Heart right ventricle (tissue), 16 donors: ENCODE results near the gene APOO. TPM values are rescaled to one million over a fixed set of nuclear protein-coding genes. Genes with fewer than 3 reads are reported as not detected.

Experiments
- ATAC-seq, 8 donors: fragments of 200-7000 bp; cut with Tn5 transposase; one replicate each; pipeline ENCODE4 v1.9.1; 2020; ENCODE audit warnings: mild to moderate bottlenecking in 8 of 8, moderate library complexity in 8 of 8, moderate number of reproducible peaks in 1 of 8
- DNase-seq, 2 donors: peaks; one replicate each; pipeline ENCODE4 v3.0.0-alpha.2; 2020
- H3K27ac ChIP-seq, 10 donors: fragments of 200-600 bp; sonication (generic) in 2 of 10; one replicate each; pipeline versions ENCODE4 v1.5.0 to v1.8.0; 2020 to 2022; ENCODE audit warnings: mild to moderate bottlenecking in 3 of 10
- H3K27me3 ChIP-seq, 7 donors: fragments of 200-600 bp; one replicate each; pipeline ENCODE4 v1.8.0; 2021 to 2022; ENCODE audit warnings: mild to moderate bottlenecking in 2 of 7
- H3K36me3 ChIP-seq, 9 donors: fragments of 200-600 bp; sonication (generic) in 1 of 9; one replicate each; pipeline versions ENCODE4 v1.5.0 to v1.8.0; 2020 to 2022; ENCODE audit warnings: mild to moderate bottlenecking in 2 of 9
- H3K4me1 ChIP-seq, 9 donors: fragments of 200-600 bp; sonication (generic) in 1 of 9; one replicate each; pipeline versions ENCODE4 v1.5.0 to v1.8.0; 2020 to 2022; ENCODE audit warnings: mild to moderate bottlenecking in 4 of 9
- H3K4me3 ChIP-seq, 10 donors: fragments of 200-600 bp; sonication (generic) in 2 of 10; one replicate each; pipeline versions ENCODE4 v1.5.0 to v1.8.0; 2020 to 2022; ENCODE audit warnings: mild to moderate bottlenecking in 7 of 10, moderate library complexity in 2 of 10
- H3K9me3 ChIP-seq, 11 donors: fragments of 200-600 bp in 10 of 11; sonication (generic) in 2 of 11; one replicate each; pipeline versions ENCODE4 v1.5.0 to v1.8.0; 2013 to 2022; ENCODE audit warnings: mild to moderate bottlenecking in 2 of 11, control low read depth in 1 of 11, moderate library complexity in 1 of 11
- WGBS, 2 donors: extraction: QIAGEN DNeasy Blood & Tissue Kit; methylation state at CpG; one replicate each; pipeline ENCODE4 v1.1.7; 2013; ENCODE audit warnings: inconsistent platforms in 1 of 2; 5-methylcytosine and 5-hydroxymethylcytosine counted together
- intact Hi-C, 10 donors: fragments of 100-400 bp; cut with DNase I; formaldehyde crosslinking; loops; one replicate each; pipeline versions ENCODE4 v1.11.1 to v1.14.2; 2022
- polyA plus RNA-seq, 2 donors: library from polyadenylated mRNA; stranded (reverse); fragments of 200-250 nt; gene quantifications; one replicate each; pipeline ENCODE4 v1.2.3, GENCODE V29; 2013
- total RNA-seq, 10 donors: library from RNA; stranded (reverse); fragmentation: NEBNext Ultra II Directional in 3 of 10; extraction: Animal tissue kit (Norgen Biotek cat#: 25700) in 3 of 10; gene quantifications; one replicate each; pipeline versions ENCODE4 v1.2.1 to v1.2.4, GENCODE V29; 2021 to 2023
- TF ChIP-seq, protein P1 (sequence below), 9 donors: fragments of 200-600 bp; sonication (generic) in 2 of 9; IDR thresholded peaks; one replicate each; pipeline versions ENCODE4 v1.5.0 to v1.8.0; 2021 to 2022; ENCODE audit warnings: antibody characterized with exemption in 9 of 9, mild to moderate bottlenecking in 5 of 9, moderate library complexity in 1 of 9
- donor health status: Arrhythmogenic right ventricular cardiomyopathy.
- donor health status: ischemic (EF 13 %, LVEDD 7.1; RV severe dilation, severe dysfunction).
- donor health status: healthy with polysubstance abuse.
- donor health status: DM: no; HTN: yes; CAD: no.
- donor health status: DM: no; HTN: no; CAD: no.
- donor health status: ischemic (EF 25% LVEDD 6.9; RV normal size, moderate dysfunction).
- donor health status: ischemic (EF 25% LVEDD 5.7; RV mildly dilated, moderate dysfunction).
- donor health status: healthy.
- donor health status: DM: yes; HTN: yes; CAD: no.
- donor health status: Ischemic cardiomyopathy.
- donor health status: ischemic (EF 35%, LVEDD 5.7; RV mildly dilated, moderate dysfunction).
- donor health status: nonischemic (EF 11% LVEDD 7.7; RV severe dilation, severe dysfunction).
- donor health status: DM: yes; HTN: yes; CAD: no.
- donor health status: PGD.
- donor health status: ischemic (EF 29% LVEDD 5.4; RV normal size, mild dysfunction).
- donor health status: nonischemic (EF 23%, LVEDD 6.1; RV moderate dilation, normal function).

APOO gene
- total and polyA plus RNA-seq, 12 donors, result 60.9 to 132 (median 102) TPM

DNA sequence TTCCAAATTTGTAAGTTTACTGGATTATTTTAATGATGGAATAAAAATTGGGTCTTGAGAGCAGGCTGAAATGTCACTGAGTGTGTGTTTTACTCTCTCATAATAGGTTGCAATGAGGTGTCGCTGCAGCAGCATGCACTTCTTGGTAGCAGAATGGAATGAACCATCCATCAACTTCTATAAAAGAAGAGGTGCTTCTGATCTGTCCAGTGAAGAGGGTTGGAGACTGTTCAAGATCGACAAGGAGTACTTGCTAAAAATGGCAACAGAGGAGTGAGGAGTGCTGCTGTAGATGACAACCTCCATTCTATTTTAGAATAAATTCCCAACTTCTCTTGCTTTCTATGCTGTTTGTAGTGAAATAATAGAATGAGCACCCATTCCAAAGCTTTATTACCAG lies 122.2 kb downstream of the APOO start:
- ATAC-seq (peak in 3 of 8 donors; percentile 19 to 38 (median 33)), DNase-seq (no peak)
- Histone ChIP-seq H3K4me3 (peak overlapping the region; percentile 7 to 86 (median 78)), H3K27ac (peak overlapping the region in 8 of 10 donors; percentile 8 to 97 (median 94)), H3K9me3 (peaks cover 0 to 6% (median 0%) of the 10 kb centered on the region in 11 donors), H3K36me3 (peaks cover 0 to 20% (median 0%) of the 10 kb centered on the region in 9 donors), H3K27me3 (no peaks in the 10 kb centered on the region), H3K4me1 (peaks cover 0 to 34% (median 6%) of the 10 kb centered on the region in 9 donors)
- TF ChIP-seq, protein P1, sequence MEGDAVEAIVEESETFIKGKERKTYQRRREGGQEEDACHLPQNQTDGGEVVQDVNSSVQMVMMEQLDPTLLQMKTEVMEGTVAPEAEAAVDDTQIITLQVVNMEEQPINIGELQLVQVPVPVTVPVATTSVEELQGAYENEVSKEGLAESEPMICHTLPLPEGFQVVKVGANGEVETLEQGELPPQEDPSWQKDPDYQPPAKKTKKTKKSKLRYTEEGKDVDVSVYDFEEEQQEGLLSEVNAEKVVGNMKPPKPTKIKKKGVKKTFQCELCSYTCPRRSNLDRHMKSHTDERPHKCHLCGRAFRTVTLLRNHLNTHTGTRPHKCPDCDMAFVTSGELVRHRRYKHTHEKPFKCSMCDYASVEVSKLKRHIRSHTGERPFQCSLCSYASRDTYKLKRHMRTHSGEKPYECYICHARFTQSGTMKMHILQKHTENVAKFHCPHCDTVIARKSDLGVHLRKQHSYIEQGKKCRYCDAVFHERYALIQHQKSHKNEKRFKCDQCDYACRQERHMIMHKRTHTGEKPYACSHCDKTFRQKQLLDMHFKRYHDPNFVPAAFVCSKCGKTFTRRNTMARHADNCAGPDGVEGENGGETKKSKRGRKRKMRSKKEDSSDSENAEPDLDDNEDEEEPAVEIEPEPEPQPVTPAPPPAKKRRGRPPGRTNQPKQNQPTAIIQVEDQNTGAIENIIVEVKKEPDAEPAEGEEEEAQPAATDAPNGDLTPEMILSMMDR (IDR thresholded peaks at IDR 0.05), result no peak
- intact Hi-C loops, result loop anchor here in 2 of 10 donors (10.0 kb wide), 2 partner anchors 69 to 119 kb away; partner anchors contain the start of genes APOO (in 1 of the 2) and CXorf58 (in 1 of the 2)
- WGBS, 2 donors, result 43 to 66% methylated on average over 2 of the region's 2 CpGs

DNA sequence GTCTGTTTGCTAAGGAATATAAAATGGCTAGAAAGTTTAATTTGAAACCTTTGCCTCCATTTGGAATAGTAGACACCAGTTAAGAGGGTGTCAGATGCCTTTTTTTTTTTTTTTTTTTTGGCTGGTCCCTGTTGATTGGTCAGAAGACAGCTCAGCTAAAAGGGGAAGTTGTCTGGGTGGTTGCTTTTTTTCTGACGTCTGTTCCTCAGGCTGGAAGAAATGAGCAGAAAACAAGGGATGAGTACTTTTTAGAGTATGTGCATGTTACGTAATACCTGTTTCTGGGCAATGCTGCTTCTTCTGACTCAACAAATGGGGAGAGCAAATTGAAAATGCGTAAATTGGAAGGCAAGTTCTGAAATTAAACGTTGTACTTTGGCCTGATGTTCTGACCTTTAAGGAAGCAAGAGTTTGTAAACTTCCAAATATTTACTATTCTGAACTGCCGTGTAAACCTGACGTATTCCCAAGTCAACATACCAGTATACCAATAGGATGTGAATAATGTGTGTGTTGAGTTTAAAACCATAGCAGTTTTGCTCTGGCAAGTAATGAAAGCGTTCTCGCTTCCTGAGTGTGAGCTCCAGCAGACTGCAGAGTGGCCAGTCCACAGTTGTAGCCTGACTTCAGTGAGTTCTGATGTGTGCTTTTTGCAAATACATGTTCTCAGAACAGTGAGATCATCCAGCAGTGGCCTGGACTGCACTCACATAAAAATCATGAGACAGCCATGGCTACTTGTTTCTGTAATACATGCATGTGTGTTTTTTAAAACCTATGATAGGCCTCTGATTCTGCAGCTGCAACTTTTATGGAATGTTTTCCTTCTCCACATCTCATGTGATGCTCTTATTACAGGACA lies 123.0 kb downstream of the APOO start:
- peaks cover 0 to 34% (median 6%) of the 10 kb centered on the region in 9 donors for H3K4me1 ChIP-seq
- ATAC-seq (no peak), DNase-seq (no peak)
- TF ChIP-seq, protein P1 (IDR thresholded peaks at IDR 0.05), result no peak
- H3K27ac ChIP-seq, result peak overlapping the region; percentile 83 to 97 (median 94)
- WGBS, 2 donors, result 37 to 57% methylated on average over 8 of the region's 8 CpGs
- intact Hi-C loops, result loop anchor here in 6 of 10 donors (5.0 to 10.0 kb wide), 7 partner anchors 42 to 268 kb away; partner anchors contain the start of genes ACOT9 (in 2 of the 6), APOO (in 1 of the 6), CXorf58 (in 1 of the 6) and EIF2S3 (in 1 of the 6)
- H3K4me3 ChIP-seq, result peak overlapping the region; percentile 7 to 86 (median 78)
- no peaks in the 10 kb centered on the region for H3K27me3 ChIP-seq
- peaks cover 0 to 20% (median 0%) of the 10 kb centered on the region in 9 donors for H3K36me3 ChIP-seq
- H3K9me3 ChIP-seq, result peaks cover 0 to 6% (median 0%) of the 10 kb centered on the region in 11 donors

DNA sequence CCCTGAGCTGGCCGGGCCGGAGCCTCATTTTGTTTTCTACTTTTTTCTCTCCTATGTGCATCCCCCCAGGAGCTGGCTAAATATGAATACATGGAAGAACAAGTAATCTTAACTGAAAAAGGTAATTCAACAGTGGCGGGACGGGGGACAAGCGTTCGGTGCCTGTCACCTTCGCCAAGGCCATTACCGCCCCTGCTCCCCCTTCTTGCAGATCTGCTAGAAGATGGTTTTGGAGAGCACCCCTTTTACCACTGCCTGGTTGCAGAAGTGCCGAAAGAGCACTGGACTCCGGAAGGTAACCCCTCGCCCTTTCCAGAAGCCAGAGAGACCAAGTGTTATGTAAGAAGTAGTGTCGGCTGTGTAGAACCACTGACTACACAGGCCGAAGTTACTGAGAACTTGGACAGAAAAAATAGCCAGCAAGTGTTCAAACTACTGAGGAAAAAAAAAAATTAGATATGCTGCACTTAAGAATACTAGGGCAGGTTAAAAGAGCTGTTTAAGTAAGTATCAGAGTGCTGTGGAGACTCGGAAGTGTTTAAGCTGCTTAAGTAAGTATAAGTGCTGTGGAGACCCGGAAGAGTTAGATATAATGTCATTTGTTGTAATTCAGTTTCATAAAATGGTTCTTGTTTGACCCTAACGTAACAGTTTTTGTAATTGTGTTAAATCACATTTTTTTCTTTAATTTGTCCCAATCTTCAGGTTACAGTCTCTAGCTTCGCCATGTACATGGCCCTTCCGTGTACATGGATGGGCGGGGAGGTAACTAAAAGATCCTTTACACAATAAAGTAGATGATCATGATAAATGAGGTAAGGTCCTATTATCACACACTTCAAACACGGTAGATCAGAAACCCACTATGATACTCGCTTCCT lies 123.9 kb downstream of the APOO start:
- ATAC-seq (peak in 4 of 8 donors; percentile 2 to 15 (median 11)), DNase-seq (no peak)
- TF ChIP-seq, protein P1 (IDR thresholded peaks at IDR 0.05), result no peak
- Histone ChIP-seq H3K4me1 (peaks cover 0 to 34% (median 6%) of the 10 kb centered on the region in 9 donors), H3K27me3 (no peaks in the 10 kb centered on the region), H3K4me3 (peak overlapping the region; percentile 57 to 86 (median 78)), H3K9me3 (peaks cover 0 to 6% (median 0%) of the 10 kb centered on the region in 11 donors), H3K36me3 (peaks cover 0 to 20% (median 0%) of the 10 kb centered on the region in 9 donors), H3K27ac (peak overlapping the region; percentile 83 to 97 (median 94))
- intact Hi-C loops, result loop anchor here in 8 of 10 donors (1.0 to 10.0 kb wide), 10 partner anchors 42 to 268 kb away; partner anchors contain the start of genes ACOT9 (in 2 of the 8), APOO (in 1 of the 8), CXorf58 (in 1 of the 8) and EIF2S3 (in 1 of the 8)
- 18 to 19% methylated on average over 21 of the region's 21 CpGs for WGBS, 2 donors

Other genes with a start within 250 kb of the APOO start
- gene PRDX4, start 240.4 kb downstream of the APOO start, total RNA-seq, result 10 to 100 TPM; 27.3 to 81.8 (median 38.8) TPM
- gene PRDX4, start 240.4 kb downstream of the APOO start, polyA plus RNA-seq, result 100 to 1,000 TPM in 1 of 2 donors, 10 to 100 TPM in 1; 15.3 to 134 TPM
- 10 to 100 TPM; 44.8 to 79.7 (median 64.6) TPM for gene ACOT9, start 164.7 kb downstream of the APOO start, total RNA-seq
- 10 to 100 TPM; 70.8 to 71.4 TPM for gene ACOT9, start 164.7 kb downstream of the APOO start, polyA plus RNA-seq
- 100 to 1,000 TPM in 5 of 10 donors, 10 to 100 TPM in 5; 73.5 to 273 (median 102) TPM for gene SAT1, start 124.8 kb downstream of the APOO start, total RNA-seq
- 100 to 1,000 TPM; 508 to 884 TPM for gene SAT1, start 124.8 kb downstream of the APOO start, polyA plus RNA-seq
- 1 to 10 TPM in 1 of 10 donors, under 1 TPM in 7, not detected in 2; 0.13 to 1.1 (median 0.33) TPM for gene CXorf58, start 68 bp upstream of the APOO start, total RNA-seq
- gene CXorf58, start 68 bp upstream of the APOO start, polyA plus RNA-seq, result under 1 TPM; 0.09 to 0.29 TPM
- gene KLHL15, start 119.2 kb upstream of the APOO start, total RNA-seq, result 1 to 10 TPM; 5.3 to 7.9 (median 7.4) TPM
- gene KLHL15, start 119.2 kb upstream of the APOO start, polyA plus RNA-seq, result 1 to 10 TPM; 1.2 to 2.0 TPM
- 100 to 1,000 TPM in 1 of 10 donors, 10 to 100 TPM in 9; 68.7 to 104 (median 80.6) TPM for gene EIF2S3, start 147.0 kb upstream of the APOO start, total RNA-seq
- 10 to 100 TPM; 28.4 to 38.6 TPM for gene EIF2S3, start 147.0 kb upstream of the APOO start, polyA plus RNA-seq
- 10 to 100 TPM; 32.0 to 57.6 (median 38.3) TPM for gene ZFX, start 241.8 kb upstream of the APOO start, total RNA-seq
- 1 to 10 TPM; 3.2 to 9.9 TPM for gene ZFX, start 241.8 kb upstream of the APOO start, polyA plus RNA-seq